AML-193 (cell line): ENCODE data around the gene LTA4H.

Experiments used
- DNase-seq, 2 experiments: peaks; one replicate each; lab custom pipeline; 2025; lab: John Stamatoyannopoulos, UW

LTA4H gene

DNA sequence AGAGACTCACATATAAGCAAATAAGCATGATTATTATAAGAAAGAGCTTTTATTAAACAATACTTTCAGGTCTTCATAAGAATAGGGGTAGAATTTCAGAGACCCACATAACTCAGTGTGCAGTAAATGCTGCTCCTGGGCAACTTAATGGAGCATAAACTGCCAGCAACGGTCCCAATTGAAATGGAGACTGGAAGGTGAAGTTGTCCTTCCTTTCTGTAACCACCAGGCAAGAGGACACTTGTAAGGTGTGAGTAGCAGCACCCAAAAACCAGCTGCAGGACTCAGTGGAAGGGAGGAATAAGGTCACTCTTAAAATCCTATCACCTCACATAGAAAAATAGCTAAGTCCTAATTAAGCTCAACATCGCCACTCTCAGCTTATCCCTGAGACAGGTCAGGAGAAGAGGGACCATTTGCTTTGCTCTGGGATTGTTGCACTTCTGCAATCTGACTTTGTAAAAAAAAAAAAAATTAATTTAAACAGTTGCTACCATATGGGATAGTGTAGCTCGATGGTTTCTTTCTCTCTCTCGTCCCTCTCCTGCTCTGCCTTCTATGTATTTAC is 22.7 kb upstream of the LTA4H start:
- peak in 1 of 2 experiments; percentile 12 for DNase-seq

DNA sequence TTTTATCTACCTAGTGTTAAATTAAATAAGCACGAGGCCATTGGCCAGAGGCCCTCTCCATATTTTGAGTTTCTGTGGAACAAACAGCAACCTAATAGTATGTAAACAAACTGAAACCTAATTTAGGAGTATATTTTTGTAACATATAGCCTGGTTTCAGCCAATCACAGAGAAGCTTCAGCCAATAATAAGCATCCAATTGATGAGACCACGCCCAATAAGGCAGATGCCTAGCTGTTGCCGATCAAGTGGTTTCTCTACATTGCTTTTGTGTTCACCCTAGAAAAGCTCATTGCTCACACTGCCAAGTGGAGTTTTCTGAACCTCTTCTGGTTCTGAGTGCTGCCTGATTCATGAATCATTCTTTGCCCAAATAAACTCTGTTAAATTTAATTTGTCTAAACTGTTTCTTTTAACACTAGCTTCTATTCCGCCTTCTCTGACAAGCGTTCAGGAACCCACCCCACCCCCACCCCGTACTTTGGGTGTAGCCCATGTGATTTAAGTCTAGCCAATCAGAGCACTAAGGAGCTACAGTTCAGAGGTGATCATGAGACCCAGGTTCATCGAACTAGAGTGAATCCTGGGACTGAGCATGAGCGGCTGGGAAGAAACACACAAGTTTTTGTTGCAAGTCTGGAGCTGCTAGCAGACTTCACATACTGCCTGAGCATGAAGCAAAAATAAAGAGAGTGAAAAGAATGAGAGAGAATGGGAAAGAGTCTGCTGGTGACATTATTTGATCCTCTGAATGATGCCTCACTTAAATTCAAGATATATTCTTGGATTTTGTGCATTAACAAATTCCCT is 21.5 kb upstream of the LTA4H start:
- DNase-seq = no peak

DNA sequence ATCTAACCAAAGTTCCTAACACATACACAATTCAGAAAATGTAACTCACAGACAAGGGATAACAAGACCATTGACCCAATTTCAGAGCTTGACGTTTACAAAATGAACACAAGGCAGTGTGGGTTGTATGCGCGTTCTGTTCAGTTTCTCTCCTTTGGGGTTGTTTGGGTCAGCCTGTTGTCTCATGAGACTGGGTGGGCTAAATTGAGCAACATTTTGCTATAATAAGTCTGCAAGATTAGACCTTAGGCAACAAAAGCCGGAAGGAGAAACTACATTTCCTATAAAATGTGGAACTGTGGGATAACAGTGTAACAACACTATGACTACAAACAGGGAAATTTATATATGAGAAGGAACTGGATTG is 18.8 kb upstream of the LTA4H start:
- DNase-seq = no peak

DNA sequence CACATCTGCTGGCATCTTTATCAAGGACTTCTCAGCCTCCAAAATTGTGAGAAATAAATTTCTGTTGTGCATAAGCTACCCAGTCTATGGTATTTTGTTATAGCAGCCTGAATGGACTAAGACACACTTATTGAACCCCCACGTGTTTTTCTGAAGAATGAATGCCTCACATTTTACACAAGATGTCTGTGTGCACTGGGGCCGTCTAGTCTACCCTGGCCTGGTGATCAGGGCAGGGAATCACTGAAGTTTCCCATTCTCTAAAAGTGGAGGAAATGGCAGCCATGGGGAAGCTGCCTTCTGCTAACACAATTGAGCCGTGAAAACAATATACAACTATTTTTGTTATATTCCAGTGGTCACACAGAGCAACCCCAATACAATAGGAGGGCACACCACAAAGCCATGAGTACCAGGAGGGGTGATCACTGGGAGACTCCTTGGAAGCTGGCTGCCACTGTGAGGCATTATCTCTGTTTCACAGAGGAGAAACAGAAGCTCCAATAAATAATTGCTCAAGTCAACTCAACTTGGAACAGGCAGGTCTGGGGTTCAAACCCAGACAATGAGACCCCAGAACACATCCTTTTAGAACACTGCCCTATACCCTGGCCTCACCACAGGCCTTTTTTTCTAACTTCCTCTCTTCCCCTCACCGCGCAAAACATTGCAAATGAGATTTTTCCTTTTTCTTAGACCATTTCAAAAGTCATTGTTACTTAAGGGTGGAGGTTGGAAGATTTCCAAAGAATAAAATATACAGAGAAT is 18.3 kb upstream of the LTA4H start:
- peak; percentile 39 to 43 for DNase-seq

DNA sequence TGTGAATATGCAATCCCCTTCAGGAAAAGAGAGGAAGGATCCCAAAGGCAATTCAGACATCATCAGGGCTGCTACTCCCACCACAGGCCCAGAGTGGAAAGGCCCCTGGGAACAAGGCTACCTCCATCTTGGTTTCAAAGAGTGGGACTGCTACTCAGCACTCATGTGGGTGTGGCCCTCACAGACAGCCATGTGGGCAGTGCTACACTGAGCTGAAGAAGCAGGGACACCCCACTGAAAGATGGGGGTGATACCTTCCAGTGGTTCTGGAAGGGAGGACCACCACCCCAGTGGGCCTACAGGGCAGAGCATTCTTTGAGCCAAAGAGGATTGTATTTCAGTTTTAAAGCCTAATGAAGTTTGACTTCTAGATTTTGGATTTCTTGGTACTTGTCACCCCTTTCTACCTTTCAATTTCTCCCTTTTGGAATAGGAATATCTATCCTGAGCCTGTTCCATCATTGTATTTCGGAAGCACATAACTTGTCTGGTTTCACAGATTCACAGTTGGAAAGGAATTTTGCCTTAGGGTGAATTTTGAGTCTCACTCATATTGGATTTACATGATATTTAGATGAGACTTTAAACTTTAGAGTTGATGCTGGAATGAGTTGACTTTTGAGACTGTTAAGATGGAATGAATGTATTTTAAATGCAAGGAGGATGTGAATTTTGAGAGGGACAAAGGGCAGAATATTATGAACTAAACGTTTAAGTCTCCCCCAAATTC is 16.5 kb upstream of the LTA4H start:
- no peak for DNase-seq

DNA sequence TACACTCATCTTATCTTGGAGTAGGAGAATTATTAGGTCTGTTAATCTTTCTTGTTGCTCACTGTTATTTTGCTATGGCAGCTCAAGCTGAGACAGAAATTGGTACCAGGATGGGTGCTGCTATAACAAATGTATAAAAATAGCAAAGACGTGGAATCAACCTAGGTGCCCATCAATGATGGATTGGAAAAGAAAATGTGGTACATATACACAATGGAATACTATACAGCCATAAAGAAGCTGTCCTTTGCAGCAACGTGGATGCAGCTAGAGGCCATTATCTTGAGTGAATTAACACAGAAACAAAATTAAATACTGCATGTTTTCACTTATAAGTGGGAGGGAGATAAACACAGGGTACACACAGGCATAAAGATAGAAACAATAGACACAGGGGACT is 14.8 kb upstream of the LTA4H start:
- DNase-seq = no peak

DNA sequence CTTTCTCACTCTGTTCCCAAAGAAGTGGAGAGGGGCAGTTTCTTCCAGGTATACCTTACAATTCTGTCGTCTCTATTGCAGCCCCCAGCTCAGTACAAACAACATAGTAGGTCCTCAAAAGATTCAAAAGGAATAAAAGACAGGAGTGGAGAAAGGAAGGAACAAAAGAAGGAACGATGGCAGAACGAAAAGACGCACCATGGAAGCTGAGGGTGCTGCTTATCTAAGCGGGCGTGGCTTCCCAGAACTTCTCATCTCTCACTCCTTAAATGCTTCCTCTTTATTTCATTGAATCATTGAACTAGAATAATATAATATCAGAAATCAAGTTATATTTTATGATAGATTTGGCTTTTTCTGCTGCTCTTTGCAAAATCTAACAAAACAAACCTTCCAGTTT is 13.7 kb upstream of the LTA4H start:
- DNase-seq = no peak

DNA sequence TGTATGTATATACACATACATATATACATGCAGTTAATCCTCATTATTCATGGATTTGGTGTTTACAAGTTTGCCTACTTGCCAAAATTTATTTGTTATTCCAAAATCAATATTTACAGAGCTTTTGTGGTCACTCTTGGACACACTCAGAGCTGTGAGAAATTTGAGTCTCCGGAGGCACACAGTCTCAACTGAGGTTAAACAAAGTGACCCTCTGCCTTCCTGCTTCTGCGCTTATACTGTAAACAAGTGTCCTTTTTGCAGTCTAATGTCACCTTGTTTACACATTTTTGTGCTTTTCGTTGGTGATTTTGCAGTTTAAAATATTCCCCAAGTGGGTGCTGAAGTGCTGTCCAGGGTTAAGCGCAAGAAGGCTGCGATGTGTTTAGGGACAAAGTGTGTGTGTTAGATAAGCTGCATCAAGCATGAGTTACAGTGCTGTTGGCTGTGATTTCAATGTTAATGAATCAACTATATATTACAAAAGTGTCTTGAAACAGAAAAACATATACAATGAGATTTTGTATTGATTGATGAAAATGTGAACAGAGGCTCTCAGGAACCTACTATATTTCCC is 13.1 kb upstream of the LTA4H start:
- DNase-seq = no peak

DNA sequence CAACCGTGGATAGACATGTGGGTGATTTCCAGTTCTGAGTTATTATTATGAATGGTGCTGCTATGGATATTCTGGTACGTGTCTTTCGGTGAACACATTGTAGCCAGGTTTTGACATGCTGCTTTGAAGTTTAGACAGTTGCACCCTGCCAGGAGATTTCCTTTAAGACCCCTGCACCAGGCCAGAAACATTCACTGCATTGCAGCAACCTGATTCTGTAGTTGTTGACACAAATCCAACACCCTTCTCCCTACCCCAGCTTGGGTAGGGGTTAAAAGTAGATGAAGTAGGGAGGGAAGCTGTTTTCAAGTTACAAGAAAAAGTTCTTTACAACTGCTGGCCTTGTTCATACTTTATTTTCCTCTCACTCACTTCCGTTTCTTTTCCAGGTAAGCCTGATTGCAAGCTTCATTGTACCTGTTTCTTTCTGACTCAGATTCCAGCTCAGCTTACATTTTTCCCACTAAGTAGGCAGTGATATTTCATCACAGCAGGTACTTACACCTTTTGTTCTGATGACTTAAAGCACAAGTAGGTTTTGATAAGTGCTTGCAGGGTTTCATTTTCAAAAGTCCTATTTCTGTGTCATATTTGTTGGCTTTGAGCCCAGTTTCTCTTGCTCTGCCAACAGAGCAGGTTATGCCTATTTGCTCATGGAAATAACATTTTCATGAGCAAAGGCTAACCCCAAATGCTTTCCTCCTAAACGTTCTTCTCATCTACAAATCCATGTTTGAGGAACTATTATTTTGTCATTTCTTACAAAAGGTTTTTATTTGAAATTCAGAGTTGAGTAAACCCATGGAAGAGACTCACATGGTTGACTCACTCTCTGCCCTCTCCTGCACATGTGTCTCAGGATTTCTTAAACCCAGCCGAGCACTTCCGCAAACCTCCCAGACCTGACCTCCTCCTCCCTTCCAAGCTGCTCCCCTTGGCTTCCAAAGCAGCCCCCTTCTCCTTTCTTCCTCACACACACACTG is 12.1 kb upstream of the LTA4H start:
- DNase-seq = peak; percentile 88 to 89

DNA sequence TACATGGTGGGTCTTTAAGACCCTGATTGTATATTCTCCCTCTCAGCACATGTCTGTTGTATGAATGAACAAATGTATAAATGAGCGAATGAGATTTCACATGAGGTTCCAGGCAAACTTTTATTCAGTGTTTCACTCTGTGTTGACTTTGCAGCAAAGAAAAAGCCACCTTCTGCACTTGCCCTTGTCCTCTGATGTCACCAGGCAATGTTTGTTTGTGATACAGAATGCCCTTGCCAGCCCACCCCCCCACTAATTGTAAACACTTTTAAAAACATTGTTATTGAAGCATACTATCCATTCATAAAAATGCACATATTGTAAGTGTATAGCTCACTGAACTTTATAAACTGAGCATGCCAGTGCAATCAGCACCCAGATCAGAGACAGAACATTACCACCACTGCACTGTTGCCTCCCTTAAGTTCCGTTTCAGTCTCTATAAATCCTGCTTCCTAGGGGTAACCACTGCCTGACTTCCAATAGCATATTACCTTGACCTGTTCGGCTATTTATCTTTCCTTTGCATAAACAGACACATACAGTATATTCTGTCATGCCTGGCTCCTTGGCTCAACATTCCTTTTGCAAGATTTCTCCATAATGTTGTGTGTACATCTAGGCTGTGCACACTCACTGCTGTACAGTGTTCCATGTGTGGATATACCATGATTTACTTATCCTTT is 11.3 kb upstream of the LTA4H start:
- DNase-seq = no peak

DNA sequence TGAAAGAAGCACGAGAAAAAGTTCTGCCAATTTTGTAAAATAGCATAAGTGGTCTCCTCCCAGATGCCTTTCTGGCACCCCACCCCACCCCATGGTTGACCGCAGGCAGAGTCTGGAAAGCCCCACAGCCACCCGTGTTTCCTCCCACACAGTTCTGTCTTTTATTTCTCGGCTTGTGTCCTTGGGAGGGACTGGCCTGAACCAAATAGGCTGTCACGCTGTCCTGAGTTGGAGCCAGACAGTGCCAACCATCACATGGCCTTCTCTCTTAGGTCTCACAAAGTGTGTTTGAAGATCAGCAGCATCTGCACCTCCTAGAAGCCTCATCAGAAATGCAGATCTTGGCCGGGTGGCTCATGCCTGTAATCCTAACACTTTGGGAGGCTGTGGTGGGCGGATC is 10.2 kb upstream of the LTA4H start:
- no peak for DNase-seq

DNA sequence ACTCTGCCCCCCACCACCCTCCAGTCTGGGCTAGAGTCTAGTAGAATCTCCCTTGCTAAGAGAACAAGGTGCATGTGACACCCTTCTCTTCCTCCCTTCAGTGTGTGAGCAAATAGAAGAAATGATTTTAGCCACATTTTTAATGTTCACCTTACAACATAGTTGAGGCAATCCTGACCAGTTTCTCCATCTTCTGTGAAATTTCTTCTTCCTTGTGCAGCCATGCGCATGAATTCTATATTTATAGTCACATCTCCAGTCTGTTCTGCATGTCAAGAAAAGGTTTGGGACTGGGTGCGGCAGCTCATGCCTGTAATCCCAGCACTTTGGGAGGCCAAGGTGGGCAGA is 9.5 kb upstream of the LTA4H start:
- no peak for DNase-seq

DNA sequence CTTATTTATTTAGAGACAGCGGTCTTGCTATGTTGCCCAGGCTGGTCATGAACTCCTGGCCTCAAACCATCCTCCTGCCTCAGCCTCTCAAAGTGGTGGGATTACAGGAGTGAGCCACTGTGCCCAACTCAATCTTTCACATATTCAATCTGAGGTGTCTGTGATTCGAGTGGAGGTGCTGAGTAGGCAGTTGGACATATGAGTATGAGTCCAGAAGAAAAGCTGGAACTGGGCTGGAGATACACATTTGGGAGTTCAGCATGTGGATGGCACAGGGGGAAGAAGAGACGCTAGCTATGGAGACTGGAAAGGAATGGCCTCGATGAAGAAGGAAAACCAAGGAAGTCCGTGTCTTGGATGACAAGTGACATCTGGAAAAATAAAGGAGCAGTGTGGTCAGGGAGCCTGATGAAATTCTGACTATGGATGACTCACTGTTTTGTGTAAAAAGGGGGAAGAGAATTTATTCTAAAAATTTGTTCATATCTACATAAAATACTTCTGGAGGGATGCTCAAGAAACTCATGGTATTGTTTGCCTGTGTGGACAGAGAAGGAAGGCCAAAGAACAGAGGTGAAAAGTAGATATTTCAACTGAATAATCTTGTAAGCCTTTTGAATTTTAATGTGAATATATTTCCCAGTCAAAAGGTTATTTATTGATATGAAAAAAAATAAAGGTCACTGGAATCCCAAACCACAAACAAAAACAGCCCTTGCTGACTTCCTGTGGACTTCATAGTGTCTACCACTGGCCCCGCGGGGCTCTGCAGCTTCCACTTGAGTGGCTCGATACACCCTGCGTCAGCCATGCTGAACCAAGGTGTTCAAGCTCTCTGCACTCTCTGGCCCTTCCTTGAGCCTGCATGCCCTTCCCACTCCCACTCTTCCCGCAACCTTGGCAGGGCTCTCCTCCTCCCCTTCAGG is 8.9 kb upstream of the LTA4H start:
- DNase-seq = no peak

DNA sequence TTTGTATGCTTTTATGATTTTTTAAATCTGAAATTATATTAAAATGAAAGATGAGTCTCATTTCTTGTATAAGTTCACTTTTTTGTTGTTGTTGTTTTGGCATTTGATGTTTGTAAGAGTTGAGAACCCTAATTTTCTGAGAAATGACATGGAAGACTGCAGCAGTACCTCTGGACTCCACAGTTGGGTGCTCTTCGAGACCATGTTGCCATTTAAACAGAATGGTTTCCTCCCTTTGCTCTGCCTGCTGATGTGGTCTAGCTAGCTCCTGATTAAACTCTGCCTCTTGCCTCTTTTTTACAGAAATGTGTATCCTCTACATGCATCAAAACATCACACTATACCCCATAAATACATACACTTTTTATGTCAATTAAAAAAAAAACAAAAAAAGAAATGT is 5.8 kb upstream of the LTA4H start:
- DNase-seq = no peak

DNA sequence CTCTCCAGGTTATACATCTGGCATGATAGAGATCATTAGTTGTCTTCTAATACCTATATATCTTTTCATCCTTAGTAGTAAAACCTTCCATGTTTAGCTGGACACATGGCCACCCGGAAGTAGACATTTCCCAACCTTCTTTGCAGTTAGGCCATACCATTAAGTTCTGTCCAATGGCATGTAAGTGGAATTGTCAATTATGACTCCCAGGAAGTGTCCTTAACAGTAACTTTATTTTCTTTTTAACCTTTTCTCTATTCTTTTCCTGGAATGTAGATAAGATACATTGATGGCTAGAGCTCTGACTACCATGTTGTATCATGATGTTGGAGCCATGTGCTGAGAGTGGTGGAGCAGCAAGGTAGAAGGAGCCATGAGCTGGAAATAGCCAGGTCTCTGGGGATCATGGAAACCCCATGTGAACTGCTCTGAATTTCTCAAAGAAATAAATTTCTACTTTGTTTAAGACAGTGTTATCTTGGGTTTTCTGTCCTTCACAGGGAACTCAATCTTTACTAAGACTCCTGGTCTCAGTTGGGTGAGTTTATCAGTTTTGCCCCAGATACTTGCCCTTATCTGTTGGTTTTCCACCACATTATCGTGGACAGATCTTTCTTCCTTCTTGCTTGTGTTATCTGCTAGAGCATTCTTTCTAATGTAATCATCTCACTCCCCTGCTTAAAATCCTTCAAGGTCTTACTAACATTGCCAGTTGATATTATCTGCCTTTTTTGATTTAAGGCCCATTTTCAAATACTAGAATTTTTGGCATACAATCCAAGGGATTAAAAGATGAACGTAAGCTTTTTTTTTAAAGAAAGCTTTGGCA is 5.1 kb upstream of the LTA4H start:
- no peak for DNase-seq

DNA sequence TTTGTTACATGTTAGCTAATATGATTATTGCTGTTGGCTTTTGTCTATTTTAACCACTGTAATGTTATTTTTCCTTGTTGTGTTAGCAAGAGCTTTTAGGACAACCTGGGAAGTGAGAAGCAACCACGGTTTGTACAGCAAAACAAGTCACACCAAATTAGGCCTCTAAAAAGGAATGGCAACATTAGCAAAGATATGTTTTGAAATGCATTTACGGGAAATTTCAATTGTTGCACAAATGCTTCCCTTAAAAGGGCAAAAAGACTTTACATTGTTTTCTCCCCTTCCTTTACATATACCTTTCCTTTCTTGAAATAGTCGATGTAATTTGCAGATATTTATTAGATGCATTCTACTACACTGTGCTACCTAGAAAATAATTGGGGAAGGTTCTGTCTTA is 4.1 kb upstream of the LTA4H start:
- no peak for DNase-seq

DNA sequence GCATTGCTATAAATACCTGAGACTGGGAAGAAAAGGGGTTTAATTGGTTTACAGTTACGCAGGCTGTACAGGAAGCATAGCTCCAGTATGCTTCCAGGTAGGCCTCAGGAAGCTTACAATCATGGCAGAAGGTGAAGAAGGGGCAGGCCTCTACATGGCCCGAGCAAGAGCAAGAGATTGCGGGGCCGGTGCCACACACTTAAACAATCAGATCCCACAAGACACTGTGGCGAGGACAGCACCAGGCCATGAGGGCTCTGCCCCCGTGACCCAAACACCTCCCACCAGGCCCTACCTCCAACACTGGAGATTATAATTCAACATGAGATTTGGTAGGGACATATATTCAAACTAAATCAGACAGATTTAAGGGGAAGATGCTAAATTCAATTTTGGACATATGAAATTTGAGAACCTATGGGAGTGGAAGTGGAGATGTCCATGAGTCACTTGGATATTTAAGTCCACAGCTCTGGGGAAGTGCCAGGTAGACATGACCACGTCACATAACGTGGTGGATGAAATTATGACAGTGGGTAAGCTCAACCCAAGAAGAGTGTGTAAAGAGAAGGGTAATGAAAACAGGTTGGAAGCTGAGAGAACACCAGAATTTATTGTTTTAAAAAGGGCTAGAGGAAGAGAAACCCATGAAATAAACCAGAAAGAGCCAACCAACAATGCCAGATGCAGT is 1.5 kb upstream of the LTA4H start:
- DNase-seq = no peak
